Ishikawa (cell line): ENCODE results near the gene FDXR.

Source experiments
- CEBPB ChIP-seq: IDR thresholded peaks from 2 replicates; pipeline ENCODE4 v1.6.1; 2012
- CREB1 ChIP-seq: IDR thresholded peaks from 2 replicates; pipeline ENCODE4 v1.6.1; 2012; ENCODE audit warnings: low read depth
- EGR1 ChIP-seq: IDR thresholded peaks from 2 replicates; pipeline ENCODE4 v1.6.1; 2012
- EP300 ChIP-seq: IDR thresholded peaks from 2 replicates; pipeline ENCODE4 v1.6.1; 2012; ENCODE audit warnings: borderline replicate concordance
- FOXM1 ChIP-seq: IDR thresholded peaks from 2 replicates; pipeline ENCODE4 v1.6.1; 2012; ENCODE audit warnings: low read depth, borderline replicate concordance
- MAX ChIP-seq: IDR thresholded peaks from 2 replicates; pipeline ENCODE4 v1.6.1; 2012
- NFIC ChIP-seq: IDR thresholded peaks from 2 replicates; pipeline ENCODE4 v1.6.1; 2012
- RAD21 ChIP-seq: IDR thresholded peaks from 2 replicates; pipeline ENCODE4 v1.6.1; 2012; ENCODE audit warnings: low read depth
- REST ChIP-seq: IDR thresholded peaks from 2 replicates; pipeline ENCODE4 v1.6.1; 2012; ENCODE audit warnings: low read depth, mild to moderate bottlenecking
- TAF1 ChIP-seq: IDR thresholded peaks from 2 replicates; pipeline ENCODE4 v1.6.1; 2012; ENCODE audit warnings: low read depth, mild to moderate bottlenecking
- TCF12 ChIP-seq: IDR thresholded peaks from 2 replicates; pipeline ENCODE4 v1.6.1; 2012; ENCODE audit warnings: low read depth
- TEAD4 ChIP-seq: IDR thresholded peaks from 2 replicates; pipeline ENCODE4 v1.6.1; 2012
- USF1 ChIP-seq: IDR thresholded peaks from 2 replicates; pipeline ENCODE4 v1.6.1; 2012
- YY1 ChIP-seq: IDR thresholded peaks from 2 replicates; pipeline ENCODE4 v1.6.1; 2012; ENCODE audit warnings: low read depth
- ZBTB7A ChIP-seq: IDR thresholded peaks from 2 replicates; pipeline ENCODE4 v1.6.1; 2012; ENCODE audit warnings: low read depth

The FDXR gene

GRCh38 chr17:74848656-74849399 lies 24.0 kb downstream of the FDXR start:
- TF ChIP-seq FOXM1, result no peak
- peak; percentile 44; the same call in 1 of the 2 replicates for TF ChIP-seq MAX
- no peak for TF ChIP-seq YY1
- no peak for TF ChIP-seq USF1
- TF ChIP-seq REST, result no peak
- TF ChIP-seq NFIC, result no peak
- TF ChIP-seq CREB1, result no peak

GRCh38 chr17:74846621-74847020 lies 26.2 kb downstream of the FDXR start:
- no peak for TF ChIP-seq EP300
- no peak for TF ChIP-seq YY1
- no peak for TF ChIP-seq CREB1
- TF ChIP-seq EGR1, result no peak
- TF ChIP-seq ZBTB7A, result no peak
- TF ChIP-seq USF1, result no peak
- TF ChIP-seq RAD21, result no peak
- TF ChIP-seq FOXM1, result no peak
- no peak for TF ChIP-seq TEAD4
- TF ChIP-seq CEBPB, result no peak
- TF ChIP-seq TCF12, result no peak
- TF ChIP-seq NFIC, result no peak
- TF ChIP-seq TAF1, result no peak
- TF ChIP-seq MAX, result no peak
- no peak for TF ChIP-seq REST

- TF ChIP-seq TCF12 (no peak), TAF1 (no peak), ZBTB7A (no peak), CREB1 (no peak), RAD21 (no peak), MAX (no peak), NFIC (no peak), USF1 (no peak), FOXM1 (no peak), CEBPB (no peak), TEAD4 (no peak), EP300 (no peak), REST (no peak), YY1 (no peak), EGR1 (no peak)
Measured at GRCh38 chr17:74843352-74843627, 29.5 kb downstream of the FDXR start.

GRCh38 chr17:74842599-74843351 lies 30.0 kb downstream of the FDXR start:
- TF ChIP-seq ZBTB7A, result no peak
- TF ChIP-seq CREB1, result no peak
- TF ChIP-seq TCF12, result peak; percentile 33; the same call in 1 of the 2 replicates
- TF ChIP-seq RAD21, result peak; percentile 65
- no peak for TF ChIP-seq EP300
- 0 out of 2 replicates have a peak, but pooled peaks have one; percentile 11 for TF ChIP-seq TEAD4
- TF ChIP-seq YY1, result no peak
- TF ChIP-seq MAX, result peak; percentile 61; the same call in 1 of the 2 replicates
- peak; percentile 45; the same call in 1 of the 2 replicates for TF ChIP-seq EGR1
- TF ChIP-seq TAF1, result no peak
- no peak for TF ChIP-seq REST
